ENCODE data around the gene COQ10B. TPM values are rescaled to one million over a fixed set of nuclear protein-coding genes. Genes with fewer than 3 reads are reported as not detected.
"Not testable (repeated sequence)": the region's sequence is repeated elsewhere in the genome, so short reads cannot be mapped to it uniquely, and the experiment has no call there.

The COQ10B gene
- total RNA-seq, 3 donors from 2014 or later, result 30.7 to 34.4 (median 32.8) TPM

DNA sequence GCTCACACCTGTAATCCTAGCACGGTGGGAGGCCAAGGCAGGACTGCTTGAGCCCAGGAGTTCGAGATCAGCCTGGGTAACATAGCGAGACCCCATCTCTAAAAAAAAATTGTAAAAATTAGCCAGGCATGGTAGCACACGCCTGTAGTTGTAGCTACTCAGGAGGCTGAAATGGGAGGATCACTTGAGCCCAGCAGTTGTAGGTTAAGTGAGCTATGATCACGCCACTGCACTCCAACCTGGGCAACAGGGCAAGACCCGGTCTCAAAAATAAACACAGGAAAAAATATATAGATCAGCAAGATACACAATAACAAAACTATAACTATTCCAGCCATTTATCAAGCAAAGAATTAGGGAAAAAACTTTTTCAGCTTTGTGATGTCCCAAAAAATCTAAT, 21.5 kb upstream of the COQ10B start:
- no peak for DNase-seq (ENCODE audit: low spot score in 2 of 2)
- H3K36me3 ChIP-seq, result no peaks in the 10 kb centered on the region
- H3K4me1 ChIP-seq, result peaks cover 5 to 28% of the 10 kb centered on the region in 2 donors
- H3K4me3 ChIP-seq, result peak overlapping the region in 2 of 3 donors; percentile 2 to 39
- no peaks in the 10 kb centered on the region for H3K27me3 ChIP-seq
- no peak for TF ChIP-seq POLR2A (IDR thresholded peaks at IDR 0.05)
- no peak for TF ChIP-seq POLR2AphosphoS5 (IDR thresholded peaks at IDR 0.05)
- TF ChIP-seq, protein P1, sequence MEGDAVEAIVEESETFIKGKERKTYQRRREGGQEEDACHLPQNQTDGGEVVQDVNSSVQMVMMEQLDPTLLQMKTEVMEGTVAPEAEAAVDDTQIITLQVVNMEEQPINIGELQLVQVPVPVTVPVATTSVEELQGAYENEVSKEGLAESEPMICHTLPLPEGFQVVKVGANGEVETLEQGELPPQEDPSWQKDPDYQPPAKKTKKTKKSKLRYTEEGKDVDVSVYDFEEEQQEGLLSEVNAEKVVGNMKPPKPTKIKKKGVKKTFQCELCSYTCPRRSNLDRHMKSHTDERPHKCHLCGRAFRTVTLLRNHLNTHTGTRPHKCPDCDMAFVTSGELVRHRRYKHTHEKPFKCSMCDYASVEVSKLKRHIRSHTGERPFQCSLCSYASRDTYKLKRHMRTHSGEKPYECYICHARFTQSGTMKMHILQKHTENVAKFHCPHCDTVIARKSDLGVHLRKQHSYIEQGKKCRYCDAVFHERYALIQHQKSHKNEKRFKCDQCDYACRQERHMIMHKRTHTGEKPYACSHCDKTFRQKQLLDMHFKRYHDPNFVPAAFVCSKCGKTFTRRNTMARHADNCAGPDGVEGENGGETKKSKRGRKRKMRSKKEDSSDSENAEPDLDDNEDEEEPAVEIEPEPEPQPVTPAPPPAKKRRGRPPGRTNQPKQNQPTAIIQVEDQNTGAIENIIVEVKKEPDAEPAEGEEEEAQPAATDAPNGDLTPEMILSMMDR (IDR thresholded peaks at IDR 0.05), result no peak
- H3K9me3 ChIP-seq, result no peaks in the 10 kb centered on the region
- H3K27ac ChIP-seq, result no peak overlapping the region
- intact Hi-C loops (cut with DNase I; ENCODE audit: low total_unique reads), result no loop called here

DNA sequence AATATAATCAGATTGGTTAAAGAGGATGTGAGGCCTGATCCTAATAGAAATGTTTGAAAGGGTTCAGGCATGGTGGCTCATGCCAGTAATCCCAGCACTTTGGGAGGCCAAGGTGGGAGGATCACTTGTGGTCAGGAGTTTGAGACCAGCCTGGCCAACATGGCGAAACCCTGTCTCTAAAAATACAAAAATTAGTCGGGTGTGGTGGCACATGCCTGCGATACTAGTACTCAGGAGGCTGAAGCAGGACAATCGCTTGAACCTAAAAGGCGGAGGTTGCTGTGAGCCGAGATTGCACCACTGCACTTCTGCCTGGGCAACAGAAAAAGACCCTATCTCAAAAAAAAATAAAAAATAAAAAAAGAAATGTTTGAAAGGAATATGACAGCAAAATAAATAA, 20.8 kb upstream of the COQ10B start:
- H3K27me3 ChIP-seq; H3K9me3 ChIP-seq; intact Hi-C loops (cut with DNase I; ENCODE audit: low total_unique reads); H3K36me3 ChIP-seq; H3K27ac ChIP-seq; DNase-seq (ENCODE audit: low spot score in 2 of 2): not testable (repeated sequence)
- peaks cover 5 to 28% of the 10 kb centered on the region in 2 donors for H3K4me1 ChIP-seq
- H3K4me3 ChIP-seq, result peak overlapping the region; percentile 39 to 96 (median 94)

GRCh38 chr2:197433780-197434438, 19.4 kb upstream of the COQ10B start:
- Histone ChIP-seq H3K4me1 (peaks cover 5 to 25% of the 10 kb centered on the region in 2 donors), H3K9me3 (no peaks in the 10 kb centered on the region), H3K36me3 (no peaks in the 10 kb centered on the region), H3K27ac (peak overlapping the region; percentile 96 to 99), H3K27me3 (no peaks in the 10 kb centered on the region), H3K4me3 (peak overlapping the region; percentile 80 to 96 (median 94))
- TF ChIP-seq POLR2AphosphoS5 (IDR thresholded peaks at IDR 0.05) (no peak), POLR2A (IDR thresholded peaks at IDR 0.05) (no peak)
- TF ChIP-seq, protein P1 (IDR thresholded peaks at IDR 0.05), result no peak
- intact Hi-C loops (cut with DNase I; ENCODE audit: low total_unique reads), result no loop called here
- DNase-seq (ENCODE audit: low spot score in 2 of 2), result no peak

- intact Hi-C loops (cut with DNase I; ENCODE audit: low total_unique reads), result no loop called here
- Histone ChIP-seq H3K27ac (peak within 1 kb of the TSS; percentile 96 to 99), H3K4me1 (peaks cover 5 to 20% of the 10 kb centered on the region in 2 donors), H3K27me3 (no peaks in the 10 kb centered on the region), H3K9me3 (no peaks in the 10 kb centered on the region), H3K4me3 (peak within 1 kb of the TSS; percentile 80 to 96 (median 94)), H3K36me3 (no peaks in the 10 kb centered on the region)
- TF ChIP-seq POLR2A (IDR thresholded peaks at IDR 0.05) (peak; percentile 97), POLR2AphosphoS5 (IDR thresholded peaks at IDR 0.05) (peak; percentile 94 to 98 (median 95))
- TF ChIP-seq, protein P1 (IDR thresholded peaks at IDR 0.05), result peak in 2 of 3 donors; percentile 11 to 19
- peak; percentile 97 to 99 for DNase-seq (ENCODE audit: low spot score in 2 of 2)
Measured at GRCh38 chr2:197434541-197435513, 18.5 kb upstream of the COQ10B start, which contains the start of gene SF3B1. TSS of gene SF3B1 (minus strand) at chr2:197435028. CDS start at chr2:197434999, 29 bp downstream.

DNA sequence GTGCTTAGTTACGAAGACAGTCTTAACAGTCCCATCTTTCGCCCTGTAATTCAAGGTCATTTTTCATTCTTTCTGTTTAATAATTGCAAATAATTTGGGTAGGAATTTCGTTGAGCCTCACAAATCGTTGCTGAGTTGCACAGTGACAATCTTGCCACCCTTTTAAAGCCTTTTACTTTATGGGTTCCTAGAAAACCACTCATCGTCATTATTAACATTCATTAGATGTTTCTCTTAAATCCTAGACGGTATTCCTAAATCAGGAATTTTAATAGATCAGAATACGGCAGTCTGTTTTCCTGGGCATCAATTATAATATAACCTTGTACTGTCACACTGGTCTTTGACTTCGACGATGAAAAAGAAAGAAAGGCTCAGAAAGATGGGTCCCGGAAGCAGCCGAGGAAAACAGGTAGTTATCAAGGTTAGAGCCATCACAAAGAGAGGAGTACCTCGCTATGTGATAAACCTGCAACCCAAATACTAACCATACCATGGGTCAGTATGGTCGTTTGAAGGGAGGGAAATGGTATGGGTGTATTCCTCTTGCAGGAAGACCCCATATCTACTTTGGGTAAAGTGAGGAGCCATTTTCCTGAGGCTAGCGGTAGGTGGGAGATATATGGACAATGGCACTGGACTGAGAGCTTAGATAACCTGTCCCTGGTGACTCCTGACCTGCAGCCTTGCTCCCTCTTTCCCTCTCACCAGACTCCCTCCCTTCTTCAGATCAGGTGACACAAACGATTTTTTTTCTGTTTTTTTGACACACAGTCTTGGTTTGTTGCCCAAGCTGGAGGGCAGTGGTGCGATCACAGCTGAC, 17.5 kb upstream of the COQ10B start:
- Histone ChIP-seq H3K4me1 (peaks cover 5 to 15% of the 10 kb centered on the region in 2 donors), H3K27me3 (no peaks in the 10 kb centered on the region), H3K27ac (peak overlapping the region; percentile 96 to 99), H3K9me3 (no peaks in the 10 kb centered on the region), H3K4me3 (peak overlapping the region; percentile 80 to 96 (median 94)), H3K36me3 (no peaks in the 10 kb centered on the region)
- DNase-seq (ENCODE audit: low spot score in 2 of 2), result no peak
- intact Hi-C loops (cut with DNase I; ENCODE audit: low total_unique reads), result no loop called here
- TF ChIP-seq, protein P1 (IDR thresholded peaks at IDR 0.05), result no peak
- no peak for TF ChIP-seq POLR2A (IDR thresholded peaks at IDR 0.05)
- no peak for TF ChIP-seq POLR2AphosphoS5 (IDR thresholded peaks at IDR 0.05)
